Activated T-helper 9 cell treated with anti-CD3 and anti-CD28 coated beads, Interleukin-2, amount 50 U/mL, for 16 hours (primary cell): ENCODE data around the gene RAMACL.

Experiments
- DNase-seq: peaks from one replicate; pipeline ENCODE4 v3.0.0-alpha.2; 2020; ENCODE audit warnings: low read depth

The RAMACL gene

GRCh38 chr6:166618251-166618650 lies 31.8 kb upstream of the RAMACL start:
- DNase-seq, result no peak

GRCh38 chr6:166617359-166617758 lies 30.9 kb upstream of the RAMACL start:
- DNase-seq, result no peak

- DNase-seq, result no peak
These were observed 30.1 kb upstream of the RAMACL start for GRCh38 chr6:166616261-166617238.

- DNase-seq, result no peak
These were observed 28.7 kb upstream of the RAMACL start for GRCh38 chr6:166615059-166615770.

GRCh38 chr6:166614589-166614988 lies 28.1 kb upstream of the RAMACL start:
- DNase-seq, result no peak

- DNase-seq, result no peak
These were observed 27.7 kb upstream of the RAMACL start for GRCh38 chr6:166614171-166614583.

- DNase-seq, result no peak
These were observed 26.5 kb upstream of the RAMACL start for GRCh38 chr6:166613027-166613426.

GRCh38 chr6:166612471-166612881 lies 26.0 kb upstream of the RAMACL start:
- DNase-seq, result no peak

- no peak for DNase-seq
These were observed 25.2 kb upstream of the RAMACL start for GRCh38 chr6:166611631-166612030.

- DNase-seq, result no peak
These were observed 23.6 kb upstream of the RAMACL start for GRCh38 chr6:166610069-166610468.

- no peak for DNase-seq
These were observed 22.3 kb upstream of the RAMACL start for GRCh38 chr6:166608774-166609173.

- no peak for DNase-seq
These were observed 19.3 kb upstream of the RAMACL start for GRCh38 chr6:166605752-166606151.

GRCh38 chr6:166604911-166605310 lies 18.4 kb upstream of the RAMACL start:
- no peak for DNase-seq

GRCh38 chr6:166604328-166604727 lies 17.9 kb upstream of the RAMACL start:
- no peak for DNase-seq

- no peak for DNase-seq
These were observed 16.7 kb upstream of the RAMACL start for GRCh38 chr6:166603043-166603690.

GRCh38 chr6:166601956-166602355 lies 15.5 kb upstream of the RAMACL start:
- no peak for DNase-seq

- DNase-seq, result no peak
These were observed 14.5 kb upstream of the RAMACL start for GRCh38 chr6:166600931-166601330.

- no peak for DNase-seq
These were observed 12.7 kb upstream of the RAMACL start for GRCh38 chr6:166599205-166599604.

GRCh38 chr6:166598441-166599138 lies 12.1 kb upstream of the RAMACL start:
- DNase-seq, result no peak

- no peak for DNase-seq
These were observed 11.4 kb upstream of the RAMACL start for GRCh38 chr6:166597711-166598440.

- no peak for DNase-seq
These were observed 10.5 kb upstream of the RAMACL start for GRCh38 chr6:166596776-166597507.
